ENCODE measurements around the gene ADH1B.

- TF ChIP-seq SP1 (IDR thresholded peaks at IDR 0.05) (no peak), TARDBP (IDR thresholded peaks at IDR 0.05) (no peak), ARNT (IDR thresholded peaks at IDR 0.05) (no peak), FOXA1 (IDR thresholded peaks at IDR 0.05) (no peak), FOXM1 (IDR thresholded peaks at IDR 0.05; ENCODE audit: borderline replicate concordance) (no peak), ELF4 (IDR thresholded peaks at IDR 0.05) (no peak), L3MBTL2 (conservative IDR thresholded peaks at IDR 0.05) (no peak), SUZ12 (IDR thresholded peaks at IDR 0.05) (no peak)
Measured at GRCh38 chr4:99282731-99283130, 38.5 kb downstream of the ADH1B start.

All from HEK293T (cell line).